ENCODE results near the gene FOXD4L3. TPM values are rescaled to one million over a fixed set of nuclear protein-coding genes. Genes with fewer than 3 reads are reported as not detected.
"Not testable (repeated sequence)": the region's sequence is repeated elsewhere in the genome, so short reads cannot be mapped to it uniquely, and the experiment has no call there.

FOXD4L3 gene
- total RNA-seq, 1 donor from 2014 or later = not detected

DNA sequence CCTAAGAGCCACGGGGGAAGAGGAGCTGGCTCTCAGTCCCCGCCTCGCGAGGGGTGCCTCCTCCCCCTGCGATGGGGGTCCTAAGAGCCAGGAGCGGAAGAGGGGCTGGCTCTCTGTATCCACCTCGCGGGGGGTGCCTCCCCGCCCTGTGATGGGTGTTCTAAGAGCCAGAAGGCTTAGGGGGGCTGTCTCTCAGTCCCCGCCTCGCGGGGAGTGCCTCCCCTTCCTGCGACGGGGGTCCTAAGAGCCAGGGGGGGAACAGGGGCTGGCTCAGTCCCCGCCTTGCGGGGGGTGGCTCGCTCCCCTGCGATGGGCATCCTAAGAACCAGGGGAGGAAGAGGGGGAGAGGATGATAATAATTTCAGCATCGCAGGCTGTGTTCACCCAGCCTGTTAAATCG is 21.9 kb downstream of the FOXD4L3 start:
- H3K4me3 Mint-ChIP-seq (ENCODE audit: unreplicated experiment); H3K27ac Mint-ChIP-seq (ENCODE audit: unreplicated experiment); H3K27me3 Mint-ChIP-seq (ENCODE audit: unreplicated experiment); H3K4me1 Mint-ChIP-seq (ENCODE audit: unreplicated experiment); H3K36me3 Mint-ChIP-seq (ENCODE audit: low read depth, unreplicated experiment); H3K9me3 Mint-ChIP-seq (ENCODE audit: unreplicated experiment); DNase-seq (ENCODE audit: low spot score): not testable (repeated sequence)

DNA sequence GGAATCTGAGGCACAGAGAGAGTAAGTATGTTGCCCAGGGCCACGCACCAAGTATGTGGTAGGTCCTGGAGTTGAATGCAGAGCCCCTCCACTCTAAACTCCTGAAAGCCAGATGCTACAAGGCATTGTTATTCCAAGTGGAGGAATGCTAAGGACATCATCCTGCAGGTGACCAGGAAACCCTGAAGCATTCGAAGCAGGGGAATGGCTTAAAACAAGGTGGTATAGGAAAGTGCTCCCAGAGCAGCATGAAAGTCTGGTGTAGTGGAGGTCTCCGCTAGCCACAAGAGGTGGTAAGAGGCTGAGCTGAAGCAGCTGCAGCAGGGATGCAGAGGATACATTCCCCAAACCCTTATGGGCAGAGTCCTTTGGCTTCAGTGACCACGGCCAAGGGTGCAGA is 26.4 kb downstream of the FOXD4L3 start:
- not testable (repeated sequence) for H3K9me3 Mint-ChIP-seq (ENCODE audit: unreplicated experiment); H3K27me3 Mint-ChIP-seq (ENCODE audit: unreplicated experiment); DNase-seq (ENCODE audit: low spot score); H3K36me3 Mint-ChIP-seq (ENCODE audit: low read depth, unreplicated experiment); H3K4me3 Mint-ChIP-seq (ENCODE audit: unreplicated experiment); H3K27ac Mint-ChIP-seq (ENCODE audit: unreplicated experiment); H3K4me1 Mint-ChIP-seq (ENCODE audit: unreplicated experiment)

DNA sequence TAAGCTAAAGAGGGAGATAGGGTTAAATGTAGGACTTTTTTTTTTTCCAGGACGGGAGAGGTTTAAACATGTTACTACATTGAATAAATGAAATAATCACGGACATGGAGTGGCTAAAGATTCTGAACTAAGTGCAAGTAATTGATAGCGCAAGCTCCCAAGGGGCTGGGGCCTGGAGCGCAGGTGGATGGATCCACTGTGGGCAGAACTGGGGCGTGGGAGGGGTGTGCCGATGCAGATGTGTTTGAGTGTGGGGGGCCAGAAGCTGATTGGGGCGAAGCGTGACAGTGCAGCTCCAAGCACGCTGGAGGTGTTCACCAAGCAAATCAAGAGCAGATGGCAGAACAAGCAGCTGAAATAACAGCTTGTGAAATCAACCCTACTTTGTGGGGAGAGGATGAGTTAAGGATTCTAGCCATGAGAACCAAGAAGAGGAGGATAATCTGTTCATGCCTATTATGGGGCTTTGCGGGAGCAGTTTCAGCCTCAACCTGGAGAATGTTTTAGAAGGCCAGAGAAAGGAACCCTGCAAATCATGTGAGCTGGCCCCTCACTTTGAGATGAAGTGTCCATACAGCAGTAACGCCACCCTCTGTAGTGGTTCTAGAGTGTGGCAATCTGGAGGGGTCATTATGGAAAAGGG is 28.0 kb downstream of the FOXD4L3 start:
- H3K27ac Mint-ChIP-seq (ENCODE audit: unreplicated experiment); H3K4me3 Mint-ChIP-seq (ENCODE audit: unreplicated experiment); H3K4me1 Mint-ChIP-seq (ENCODE audit: unreplicated experiment); H3K27me3 Mint-ChIP-seq (ENCODE audit: unreplicated experiment); H3K36me3 Mint-ChIP-seq (ENCODE audit: low read depth, unreplicated experiment); DNase-seq (ENCODE audit: low spot score); H3K9me3 Mint-ChIP-seq (ENCODE audit: unreplicated experiment): not testable (repeated sequence)

DNA sequence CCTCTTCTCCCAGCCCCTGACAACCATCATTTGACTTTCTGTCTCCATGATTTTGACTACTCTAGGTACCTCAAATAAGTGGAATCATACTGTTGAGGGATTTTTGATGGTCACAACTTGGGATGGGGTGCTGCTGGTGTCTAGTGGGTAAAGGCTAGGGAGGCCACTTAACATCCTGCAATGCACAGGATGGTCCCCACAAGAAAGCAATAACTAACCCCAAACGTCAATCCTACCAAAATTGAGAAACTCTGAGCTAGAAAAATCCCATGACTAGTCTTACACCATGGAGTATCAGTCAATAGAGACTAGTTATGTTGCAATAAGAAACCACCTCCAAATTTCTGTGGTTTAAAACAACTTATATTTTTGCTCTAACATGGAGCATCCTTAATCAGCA is 29.5 kb downstream of the FOXD4L3 start:
- H3K4me3 Mint-ChIP-seq (ENCODE audit: unreplicated experiment); H3K4me1 Mint-ChIP-seq (ENCODE audit: unreplicated experiment); H3K27ac Mint-ChIP-seq (ENCODE audit: unreplicated experiment); DNase-seq (ENCODE audit: low spot score); H3K27me3 Mint-ChIP-seq (ENCODE audit: unreplicated experiment); H3K9me3 Mint-ChIP-seq (ENCODE audit: unreplicated experiment); H3K36me3 Mint-ChIP-seq (ENCODE audit: low read depth, unreplicated experiment): not testable (repeated sequence)

DNA sequence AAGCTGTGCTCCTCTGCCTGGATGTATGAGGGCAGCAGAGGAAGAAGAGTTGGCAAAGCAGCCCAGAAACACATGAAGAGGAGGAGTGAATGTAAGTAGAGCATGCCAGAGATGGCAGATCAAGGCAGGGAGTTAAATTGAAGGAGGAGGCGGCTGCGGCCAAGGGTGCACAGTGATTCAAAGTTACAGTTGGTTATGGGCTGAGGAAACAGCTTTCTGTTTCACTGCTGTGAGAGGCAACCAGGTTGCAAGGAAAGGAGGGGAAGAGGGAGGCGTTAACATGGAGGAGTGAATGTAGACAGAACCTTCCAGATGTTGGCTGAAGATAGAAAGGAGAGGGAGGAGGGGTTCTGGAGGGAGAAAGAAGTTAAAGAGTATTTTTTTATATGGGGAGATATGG is 33.3 kb downstream of the FOXD4L3 start:
- not testable (repeated sequence) for DNase-seq (ENCODE audit: low spot score); H3K27ac Mint-ChIP-seq (ENCODE audit: unreplicated experiment); H3K9me3 Mint-ChIP-seq (ENCODE audit: unreplicated experiment); H3K4me1 Mint-ChIP-seq (ENCODE audit: unreplicated experiment); H3K36me3 Mint-ChIP-seq (ENCODE audit: low read depth, unreplicated experiment); H3K4me3 Mint-ChIP-seq (ENCODE audit: unreplicated experiment); H3K27me3 Mint-ChIP-seq (ENCODE audit: unreplicated experiment)

DNA sequence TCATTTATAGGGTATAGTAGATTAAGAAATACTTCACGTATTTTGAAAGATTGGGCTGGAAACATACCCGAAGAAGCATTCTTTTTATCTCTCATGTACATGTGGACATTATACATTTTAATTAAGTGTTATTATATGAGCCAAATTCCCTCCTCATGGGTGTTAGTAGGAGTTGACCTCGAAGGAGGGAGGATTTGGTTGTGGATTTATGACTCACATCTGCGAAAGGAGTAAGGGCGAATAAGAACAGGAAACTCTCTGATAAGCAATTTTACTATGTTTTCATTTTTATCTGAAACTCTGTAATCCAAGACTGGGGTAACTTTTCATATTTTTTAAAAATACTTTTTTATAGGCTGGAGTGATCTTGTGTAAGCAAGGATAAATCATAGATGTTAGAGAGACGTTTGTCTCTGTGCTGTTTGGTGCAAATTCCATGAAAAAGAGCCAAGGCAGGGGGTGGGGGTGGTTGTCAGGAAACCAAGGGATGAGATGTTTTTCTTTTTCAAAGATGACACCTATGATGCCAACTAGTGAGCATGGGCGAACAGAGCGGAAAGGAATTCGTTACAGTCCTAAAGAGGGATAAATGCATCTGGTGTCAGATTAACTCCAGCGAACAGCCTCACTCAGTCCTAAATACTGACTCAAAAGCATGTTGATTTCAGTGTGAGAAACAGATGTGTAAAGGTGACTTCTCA is 34.1 kb downstream of the FOXD4L3 start:
- not testable (repeated sequence) for H3K27ac Mint-ChIP-seq (ENCODE audit: unreplicated experiment); H3K4me3 Mint-ChIP-seq (ENCODE audit: unreplicated experiment); DNase-seq (ENCODE audit: low spot score); H3K4me1 Mint-ChIP-seq (ENCODE audit: unreplicated experiment); H3K27me3 Mint-ChIP-seq (ENCODE audit: unreplicated experiment); H3K9me3 Mint-ChIP-seq (ENCODE audit: unreplicated experiment); H3K36me3 Mint-ChIP-seq (ENCODE audit: low read depth, unreplicated experiment)

DNA sequence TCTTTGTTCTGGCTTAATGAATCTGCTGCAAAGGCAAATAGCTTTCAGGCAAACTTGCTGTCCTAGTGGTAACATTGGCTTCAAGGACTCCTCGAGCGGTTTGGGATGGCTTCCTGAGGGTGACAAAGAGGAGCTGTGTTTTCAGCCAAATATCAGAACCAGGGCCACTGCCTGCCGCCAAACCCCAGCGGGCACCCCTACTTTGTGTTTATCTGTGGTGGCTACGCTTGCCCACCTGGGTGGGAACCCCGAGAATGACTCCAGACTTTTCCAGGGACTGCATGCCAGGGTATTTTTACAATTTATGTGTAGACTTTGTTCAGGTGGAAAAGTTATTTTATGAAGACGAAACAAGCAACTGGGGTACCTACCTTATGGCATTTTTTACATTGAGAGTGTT is 35.3 kb downstream of the FOXD4L3 start:
- H3K27me3 Mint-ChIP-seq (ENCODE audit: unreplicated experiment); H3K4me3 Mint-ChIP-seq (ENCODE audit: unreplicated experiment); H3K27ac Mint-ChIP-seq (ENCODE audit: unreplicated experiment); DNase-seq (ENCODE audit: low spot score); H3K36me3 Mint-ChIP-seq (ENCODE audit: low read depth, unreplicated experiment); H3K9me3 Mint-ChIP-seq (ENCODE audit: unreplicated experiment); H3K4me1 Mint-ChIP-seq (ENCODE audit: unreplicated experiment): not testable (repeated sequence)

DNA sequence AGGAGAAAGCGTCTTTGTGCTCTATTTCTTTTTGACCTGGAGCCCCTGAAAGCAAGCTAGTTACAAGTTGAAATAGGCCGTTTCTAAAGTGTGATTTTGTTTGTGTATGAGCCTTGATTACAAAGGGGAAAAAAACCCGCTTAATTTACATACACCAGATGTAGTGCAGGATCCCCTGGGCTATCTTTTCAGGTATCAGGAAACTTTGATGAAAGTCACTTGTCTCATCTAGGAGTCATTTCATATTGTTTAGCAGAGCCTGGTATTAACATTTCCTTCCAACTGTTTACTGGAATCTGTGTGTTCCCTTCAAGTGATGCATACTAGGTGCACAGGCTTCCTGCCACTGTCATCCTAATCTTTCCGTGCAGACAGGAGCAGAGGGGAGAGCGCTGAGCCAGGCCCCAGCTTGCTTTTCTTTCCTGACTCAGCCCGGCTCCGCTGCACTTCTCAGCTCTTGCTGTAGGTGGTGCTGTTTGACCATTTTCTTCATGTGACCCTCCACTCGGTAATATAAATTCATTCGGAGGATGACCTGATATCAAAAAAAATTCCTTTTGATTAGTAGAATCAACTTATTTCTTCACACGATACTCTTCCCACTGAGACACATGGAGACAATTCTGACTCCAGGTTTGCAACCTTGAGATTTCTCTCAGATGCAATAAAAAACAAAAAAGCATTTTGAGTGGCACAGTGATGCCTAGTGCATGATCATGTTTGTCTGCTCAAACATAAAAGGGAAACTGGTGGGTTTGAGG is 39.8 kb downstream of the FOXD4L3 start:
- H3K27me3 Mint-ChIP-seq (ENCODE audit: unreplicated experiment); H3K27ac Mint-ChIP-seq (ENCODE audit: unreplicated experiment); H3K4me3 Mint-ChIP-seq (ENCODE audit: unreplicated experiment); H3K4me1 Mint-ChIP-seq (ENCODE audit: unreplicated experiment); H3K36me3 Mint-ChIP-seq (ENCODE audit: low read depth, unreplicated experiment); DNase-seq (ENCODE audit: low spot score); H3K9me3 Mint-ChIP-seq (ENCODE audit: unreplicated experiment): not testable (repeated sequence)
- TF ChIP-seq, protein P1, sequence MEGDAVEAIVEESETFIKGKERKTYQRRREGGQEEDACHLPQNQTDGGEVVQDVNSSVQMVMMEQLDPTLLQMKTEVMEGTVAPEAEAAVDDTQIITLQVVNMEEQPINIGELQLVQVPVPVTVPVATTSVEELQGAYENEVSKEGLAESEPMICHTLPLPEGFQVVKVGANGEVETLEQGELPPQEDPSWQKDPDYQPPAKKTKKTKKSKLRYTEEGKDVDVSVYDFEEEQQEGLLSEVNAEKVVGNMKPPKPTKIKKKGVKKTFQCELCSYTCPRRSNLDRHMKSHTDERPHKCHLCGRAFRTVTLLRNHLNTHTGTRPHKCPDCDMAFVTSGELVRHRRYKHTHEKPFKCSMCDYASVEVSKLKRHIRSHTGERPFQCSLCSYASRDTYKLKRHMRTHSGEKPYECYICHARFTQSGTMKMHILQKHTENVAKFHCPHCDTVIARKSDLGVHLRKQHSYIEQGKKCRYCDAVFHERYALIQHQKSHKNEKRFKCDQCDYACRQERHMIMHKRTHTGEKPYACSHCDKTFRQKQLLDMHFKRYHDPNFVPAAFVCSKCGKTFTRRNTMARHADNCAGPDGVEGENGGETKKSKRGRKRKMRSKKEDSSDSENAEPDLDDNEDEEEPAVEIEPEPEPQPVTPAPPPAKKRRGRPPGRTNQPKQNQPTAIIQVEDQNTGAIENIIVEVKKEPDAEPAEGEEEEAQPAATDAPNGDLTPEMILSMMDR (IDR thresholded peaks at IDR 0.05; ENCODE audit: unreplicated experiment) = peak; percentile 43

DNA sequence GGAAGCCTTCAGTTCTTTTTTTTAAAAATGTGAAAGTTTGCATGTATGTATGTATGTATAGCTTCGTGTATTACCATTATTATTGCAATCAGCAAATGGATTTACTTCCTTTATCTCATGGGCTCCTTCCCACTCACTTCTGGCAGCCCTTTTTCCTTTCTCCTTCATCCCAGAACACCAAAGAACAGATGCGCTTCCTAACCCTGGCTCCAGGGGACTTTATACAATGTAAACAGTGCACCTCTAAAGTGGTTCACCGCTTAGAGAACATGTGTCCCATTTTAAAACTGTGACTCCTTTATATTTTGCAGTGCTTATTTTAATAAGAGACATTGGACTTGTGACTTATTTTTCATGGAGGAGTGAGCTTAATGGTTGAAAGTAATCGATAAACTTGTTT is 40.6 kb downstream of the FOXD4L3 start:
- not testable (repeated sequence) for H3K27ac Mint-ChIP-seq (ENCODE audit: unreplicated experiment); H3K27me3 Mint-ChIP-seq (ENCODE audit: unreplicated experiment)

DNA sequence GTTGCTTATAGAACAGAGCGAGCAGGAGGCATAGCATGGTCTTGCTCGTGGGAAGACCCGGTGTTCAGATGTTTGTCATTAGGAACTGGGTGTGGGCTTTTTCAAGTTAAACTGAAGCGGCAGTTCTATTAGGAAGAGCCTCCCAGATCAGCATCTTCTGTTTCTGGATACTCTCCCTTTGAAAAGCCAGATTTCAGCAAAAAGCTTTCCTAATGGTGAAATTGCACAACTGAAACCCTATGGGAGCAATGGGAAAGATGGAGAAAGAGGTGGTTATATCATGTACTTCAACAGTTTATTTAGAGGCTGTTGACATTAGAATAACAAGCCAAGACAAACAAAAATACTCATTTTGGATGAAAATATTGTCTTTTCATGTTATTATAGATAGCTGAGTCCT is 41.3 kb downstream of the FOXD4L3 start:
- H3K4me1 Mint-ChIP-seq (ENCODE audit: unreplicated experiment); H3K36me3 Mint-ChIP-seq (ENCODE audit: low read depth, unreplicated experiment); H3K9me3 Mint-ChIP-seq (ENCODE audit: unreplicated experiment); DNase-seq (ENCODE audit: low spot score); H3K4me3 Mint-ChIP-seq (ENCODE audit: unreplicated experiment); H3K27me3 Mint-ChIP-seq (ENCODE audit: unreplicated experiment); H3K27ac Mint-ChIP-seq (ENCODE audit: unreplicated experiment): not testable (repeated sequence)

More for the DNA sequence above, 40.6 kb downstream of the FOXD4L3 start:
- not testable (repeated sequence) for H3K36me3 Mint-ChIP-seq (ENCODE audit: low read depth, unreplicated experiment); H3K9me3 Mint-ChIP-seq (ENCODE audit: unreplicated experiment); DNase-seq (ENCODE audit: low spot score); H3K4me3 Mint-ChIP-seq (ENCODE audit: unreplicated experiment); H3K4me1 Mint-ChIP-seq (ENCODE audit: unreplicated experiment)

DNA sequence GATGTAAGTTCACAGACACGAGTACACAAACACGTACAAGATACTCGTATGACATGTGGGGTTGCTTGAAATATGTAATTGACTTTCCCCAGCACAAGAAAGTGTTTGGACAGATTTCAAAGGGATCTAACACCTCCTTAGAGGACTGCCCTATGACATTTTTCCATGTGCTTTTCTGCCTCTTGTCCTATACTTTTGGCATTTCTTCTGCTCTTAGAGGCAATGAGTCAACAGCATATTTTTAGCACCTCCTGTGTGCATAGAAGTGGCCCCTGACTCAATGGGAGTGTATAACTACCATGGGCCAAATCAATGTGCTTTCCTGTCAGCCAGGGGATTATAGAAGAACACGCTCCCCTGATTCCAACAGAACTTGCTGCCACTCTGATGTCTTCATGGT is 49.0 kb downstream of the FOXD4L3 start:
- H3K27ac Mint-ChIP-seq (ENCODE audit: unreplicated experiment); H3K36me3 Mint-ChIP-seq (ENCODE audit: low read depth, unreplicated experiment); DNase-seq (ENCODE audit: low spot score); H3K4me3 Mint-ChIP-seq (ENCODE audit: unreplicated experiment); H3K4me1 Mint-ChIP-seq (ENCODE audit: unreplicated experiment); H3K27me3 Mint-ChIP-seq (ENCODE audit: unreplicated experiment); H3K9me3 Mint-ChIP-seq (ENCODE audit: unreplicated experiment): not testable (repeated sequence)
